OCI-LY1 (cell line): Measurements from ENCODE around the gene OR1E2.

ENCODE experiments used
- H2AFZ ChIP-seq: fragments of 200-600 bp; sonication (generic), shearing (Covaris generic); 2 replicates; pipeline ENCODE4 v1.6.0; 2014; ENCODE audit warnings: antibody characterized with exemption, mild to moderate bottlenecking, low read length
- H3F3A ChIP-seq: fragments of 200-600 bp; sonication (generic), shearing (Covaris generic); 2 replicates; pipeline ENCODE4 v1.6.0; 2014; ENCODE audit warnings: mild to moderate bottlenecking, antibody characterized with exemption, low read length, moderate library complexity; ENCODE audit not compliant: insufficient read depth
- H3K27ac ChIP-seq: fragments of 200-600 bp; sonication (generic); 2 replicates; pipeline ENCODE4 v1.5.1; 2014; ENCODE audit warnings: low read length, mixed run types, mild to moderate bottlenecking, low read depth; ENCODE audit not compliant: poor library complexity, severe bottlenecking
- H3K27me3 ChIP-seq: fragments of 200-600 bp; sonication (generic); 2 replicates; pipeline ENCODE4 v1.6.0; 2014; ENCODE audit warnings: antibody characterized with exemption, mild to moderate bottlenecking, low read length, moderate library complexity; ENCODE audit not compliant: insufficient read depth
- H3K36me3 ChIP-seq: fragments of 200-600 bp; sonication (generic); 2 replicates; pipeline ENCODE4 v1.6.1; 2014; ENCODE audit warnings: mild to moderate bottlenecking, antibody characterized with exemption, low read length, moderate library complexity, mixed read lengths; ENCODE audit not compliant: insufficient read depth
- H3K4me1 ChIP-seq: fragments of 200-600 bp; sonication (generic); 2 replicates; pipeline ENCODE4 v1.5.1; 2014; ENCODE audit warnings: mild to moderate bottlenecking, low read length, moderate library complexity; ENCODE audit not compliant: insufficient read depth, severe bottlenecking
- H3K4me2 ChIP-seq: fragments of 200-600 bp; sonication (generic), shearing (Covaris generic); 2 replicates; pipeline ENCODE4 v1.6.1; 2014; ENCODE audit warnings: low read length
- H3K4me3 ChIP-seq: fragments of 200-600 bp; sonication (generic); 2 replicates; pipeline ENCODE4 v1.5.1; 2014; ENCODE audit warnings: low read length, low read depth, mild to moderate bottlenecking, mixed read lengths; ENCODE audit not compliant: poor library complexity, severe bottlenecking
- H3K79me2 ChIP-seq: fragments of 200-600 bp; shearing (Covaris generic); 2 replicates; pipeline ENCODE4 v1.6.1; 2016; ENCODE audit warnings: mixed run types, low read length, mixed read lengths; ENCODE audit not compliant: insufficient read depth
- H3K9ac ChIP-seq: fragments of 200-600 bp; sonication (generic), shearing (Covaris generic); 2 replicates; pipeline ENCODE4 v1.6.1; 2014; ENCODE audit warnings: mild to moderate bottlenecking, low read length, mixed read lengths
- H3K9me2 ChIP-seq: fragments of 200-600 bp; sonication (generic), shearing (Covaris generic); 2 replicates; pipeline ENCODE4 v1.6.1; 2014; ENCODE audit warnings: low read depth, mild to moderate bottlenecking, low read length, mixed read lengths
- H3K9me3 ChIP-seq: fragments of 200-600 bp; shearing (Covaris generic); 2 replicates; pipeline ENCODE4 v1.6.1; 2014; ENCODE audit warnings: low read length, mixed read lengths
- H4K20me1 ChIP-seq: fragments of 200-600 bp; sonication (generic), shearing (Covaris generic); 2 replicates; pipeline ENCODE4 v1.6.0; 2016; ENCODE audit warnings: mild to moderate bottlenecking, low read length; ENCODE audit not compliant: insufficient read depth
- CTCF ChIP-seq: fragments of 200-600 bp; sonication (generic), shearing (Covaris generic); IDR thresholded peaks from 2 replicates; pipeline ENCODE4 v1.5.1; 2017; ENCODE audit warnings: mild to moderate bottlenecking, antibody characterized with exemption, low read length, moderate library complexity, mixed read lengths
- EZH2 ChIP-seq: fragments of 200-600 bp; sonication (generic), shearing (Covaris generic); IDR thresholded peaks from 2 replicates; pipeline ENCODE4 v1.8.0; 2017; ENCODE audit warnings: borderline replicate concordance, mixed run types, mild to moderate bottlenecking, antibody characterized with exemption, low read length, moderate library complexity, mixed read lengths

Gene OR1E2, protein sequence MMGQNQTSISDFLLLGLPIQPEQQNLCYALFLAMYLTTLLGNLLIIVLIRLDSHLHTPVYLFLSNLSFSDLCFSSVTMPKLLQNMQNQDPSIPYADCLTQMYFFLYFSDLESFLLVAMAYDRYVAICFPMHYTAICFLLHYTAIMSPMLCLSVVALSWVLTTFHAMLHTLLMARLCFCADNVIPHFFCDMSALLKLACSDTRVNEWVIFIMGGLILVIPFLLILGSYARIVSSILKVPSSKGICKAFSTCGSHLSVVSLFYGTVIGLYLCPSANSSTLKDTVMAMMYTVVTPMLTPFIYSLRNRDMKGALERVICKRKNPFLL

DNA sequence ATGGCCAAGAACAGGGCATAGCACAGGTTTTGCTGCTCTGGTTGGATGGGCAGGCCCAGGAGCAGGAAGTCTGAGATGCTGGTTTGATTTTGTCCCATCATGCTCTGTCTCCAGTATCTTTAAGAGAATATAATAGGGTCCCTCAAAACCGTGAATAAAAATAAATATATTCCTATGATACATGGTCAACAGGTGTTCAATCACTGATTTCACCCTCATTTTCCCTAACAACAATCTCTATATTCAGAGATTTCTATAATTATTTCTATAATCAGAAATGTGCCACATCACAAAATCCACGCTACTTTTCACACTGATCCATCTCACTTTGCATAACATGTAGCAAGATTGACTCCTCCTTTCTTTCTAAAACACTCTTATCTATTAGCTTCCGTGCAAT lies at the start of gene OR1E2:
TSS of gene OR1E2 (minus strand) at position 101 of the 400 bp plus-strand sequence. CDS start at position 101, 0 bp downstream.
- Histone ChIP-seq H3K27me3 (peaks cover 4% of the 10 kb centered on the region; the same call in 1 of the 2 replicates), H3K4me3 (no peak within 1 kb of the TSS), H3K4me1 (no peaks in the 10 kb centered on the region), H3K27ac (no peak within 1 kb of the TSS), H3K9me3 (no peaks in the 10 kb centered on the region; the same call in 1 of the 2 replicates), H3K36me3 (no peaks in the 10 kb centered on the region), H3K79me2 (no peaks in the 10 kb centered on the region), H3F3A (no peaks in the 10 kb centered on the region), H4K20me1 (no peaks in the 10 kb centered on the region), H3K4me2 (no peak within 1 kb of the TSS), H2AFZ (no peak within 1 kb of the TSS), H3K9ac (no peak within 1 kb of the TSS), H3K9me2 (no peaks in the 10 kb centered on the region)
- TF ChIP-seq CTCF (no peak), EZH2 (no peak)

GRCh38 chr17:3482852-3483251 lies 49.2 kb upstream of the OR1E2 start:
- Histone ChIP-seq H4K20me1 (no peaks in the 10 kb centered on the region), H3K27me3 (no peaks in the 10 kb centered on the region), H3K4me2 (no peak overlapping the region), H3F3A (no peaks in the 10 kb centered on the region), H3K9me3 (no peaks in the 10 kb centered on the region), H3K9ac (no peak overlapping the region), H3K4me1 (no peaks in the 10 kb centered on the region), H3K36me3 (no peaks in the 10 kb centered on the region), H3K4me3 (no peak overlapping the region), H3K9me2 (no peaks in the 10 kb centered on the region), H3K79me2 (no peaks in the 10 kb centered on the region), H3K27ac (no peak overlapping the region), H2AFZ (no peak overlapping the region)
- no peak for TF ChIP-seq EZH2
- no peak for TF ChIP-seq CTCF

DNA sequence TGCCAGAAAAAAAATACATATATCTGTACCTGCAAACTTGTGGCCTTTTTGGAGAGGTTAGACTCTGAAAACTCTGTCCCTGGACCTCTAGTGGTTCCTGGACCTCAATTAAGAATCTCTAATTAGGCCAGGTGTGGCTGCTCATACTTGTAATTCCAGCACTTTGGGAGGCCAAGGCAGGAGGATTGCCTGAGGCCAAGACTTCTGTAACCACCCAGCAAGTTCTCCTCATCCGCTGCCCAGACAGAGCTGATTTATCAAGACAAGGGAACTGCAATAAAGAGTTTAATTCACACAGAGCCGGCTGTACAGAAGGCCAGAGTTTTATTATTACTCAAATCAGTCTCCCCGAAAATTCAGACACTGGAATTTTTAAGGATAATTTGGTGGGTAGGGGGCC lies 46.3 kb upstream of the OR1E2 start:
- Histone ChIP-seq H3K27me3 (no peaks in the 10 kb centered on the region), H3K4me3 (no peak overlapping the region), H3K9me3 (no peaks in the 10 kb centered on the region), H3K4me1 (no peaks in the 10 kb centered on the region), H3K36me3 (no peaks in the 10 kb centered on the region), H3K9ac (no peak overlapping the region), H4K20me1 (no peaks in the 10 kb centered on the region), H3K27ac (no peak overlapping the region), H3K79me2 (no peaks in the 10 kb centered on the region), H2AFZ (no peak overlapping the region), H3F3A (no peaks in the 10 kb centered on the region), H3K9me2 (no peaks in the 10 kb centered on the region), H3K4me2 (no peak overlapping the region)
- TF ChIP-seq CTCF (no peak), EZH2 (no peak)
